GM15510 (cell line): ENCODE data around the gene TSPO.

Experiments
- POLR2A ChIP-seq: IDR thresholded peaks from 3 replicates; pipeline ENCODE4 v1.6.1; 2011; ENCODE audit warnings: borderline replicate concordance; ENCODE audit not compliant: insufficient read length; ENCODE audit errors: extremely low read depth

The TSPO gene

DNA sequence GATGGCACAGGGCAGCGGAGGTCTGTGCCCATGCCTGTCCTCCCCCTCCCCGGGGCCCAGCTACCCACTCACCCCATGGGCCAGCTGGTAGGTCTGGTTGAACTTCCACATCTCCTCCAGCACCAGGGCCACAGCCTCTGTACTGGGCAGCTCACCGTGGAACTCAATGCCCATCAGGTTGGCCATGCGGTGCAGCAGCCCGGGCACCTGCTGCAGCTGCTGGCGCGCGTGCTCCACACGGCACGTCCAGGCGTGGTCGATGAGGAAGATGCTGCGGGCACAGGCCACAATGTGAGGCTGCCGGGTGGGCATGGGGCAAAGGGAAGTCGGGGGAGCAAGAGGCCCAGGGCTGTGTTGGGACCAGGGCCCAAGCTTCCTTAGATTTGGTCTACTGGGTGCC is 29.3 kb downstream of the TSPO start:
- no peak for TF ChIP-seq POLR2A

DNA sequence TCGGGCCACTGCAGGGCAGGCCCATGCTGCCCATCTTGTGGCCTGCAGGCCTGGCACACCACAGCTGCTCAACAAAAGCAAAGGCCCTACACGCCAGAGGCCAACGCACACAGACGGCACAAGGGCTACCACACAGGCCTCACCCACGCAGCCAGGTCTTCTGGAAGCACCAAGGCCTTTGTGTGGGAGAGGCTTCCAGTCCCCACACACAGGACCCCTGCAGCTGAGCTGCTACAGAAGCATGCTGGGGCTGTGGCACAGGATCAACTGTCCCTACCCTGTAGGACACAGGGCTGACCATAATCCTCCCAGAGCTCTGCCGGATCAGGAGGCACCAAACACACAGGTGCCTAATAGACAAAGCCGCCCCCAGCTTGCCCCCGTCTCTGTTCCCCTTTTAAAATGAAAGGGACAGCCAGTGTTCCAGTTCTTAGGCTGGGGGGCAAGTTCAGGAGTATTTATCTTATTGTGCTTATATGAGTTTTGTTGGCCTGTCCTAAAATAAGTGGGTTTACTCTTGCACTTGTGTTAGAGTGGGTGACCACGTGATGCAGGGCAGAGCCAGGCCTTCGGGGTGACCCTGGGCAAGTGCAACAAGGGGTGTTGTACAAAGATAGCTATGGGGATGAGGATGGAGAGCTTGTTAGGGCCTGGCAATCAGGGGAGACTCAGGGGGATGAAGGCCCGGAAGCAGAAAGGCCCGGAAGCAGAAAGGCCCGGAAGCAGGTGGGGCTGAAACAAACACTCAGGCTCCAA is 30.1 kb downstream of the TSPO start:
- no peak for TF ChIP-seq POLR2A

DNA sequence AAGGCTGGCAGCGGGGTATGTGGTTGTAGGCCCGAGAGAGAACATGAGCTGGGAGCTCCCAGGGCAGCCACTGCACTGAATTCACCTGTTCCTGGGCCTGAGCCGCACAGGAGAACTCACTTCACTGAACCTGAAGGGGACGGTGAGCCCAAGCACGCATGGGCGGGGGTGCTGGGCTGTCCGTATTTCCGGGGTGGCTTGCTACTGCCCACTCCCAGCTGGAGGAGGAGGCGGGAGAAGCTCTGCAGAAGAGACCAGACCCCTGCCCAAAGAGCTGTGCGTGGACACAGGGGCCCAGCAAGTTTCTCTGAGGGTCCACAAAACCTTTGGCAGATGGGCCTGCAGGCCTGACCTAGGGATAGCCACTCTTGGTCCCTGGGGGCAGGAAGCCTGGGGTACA is 30.8 kb downstream of the TSPO start:
- TF ChIP-seq POLR2A = no peak

DNA sequence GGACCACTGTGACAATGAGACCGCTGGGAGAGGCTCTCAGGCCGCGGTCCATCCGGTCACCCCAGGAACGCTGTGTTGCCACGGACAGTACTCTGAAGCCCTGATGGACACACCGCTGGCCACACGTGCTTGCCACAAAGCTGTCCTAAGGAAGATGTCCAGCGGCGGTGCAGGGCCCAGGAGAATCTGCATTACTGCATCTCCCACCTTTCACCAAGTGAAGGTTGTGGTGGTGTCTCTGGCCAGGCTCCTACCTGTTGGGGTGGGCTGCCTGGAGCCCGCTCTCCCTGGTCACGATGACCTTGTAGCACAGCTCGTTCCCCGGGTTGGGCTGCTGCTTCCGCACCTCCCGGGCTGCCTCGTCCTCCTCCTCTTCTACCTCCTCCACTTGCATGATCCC is 31.4 kb downstream of the TSPO start:
- TF ChIP-seq POLR2A = no peak

DNA sequence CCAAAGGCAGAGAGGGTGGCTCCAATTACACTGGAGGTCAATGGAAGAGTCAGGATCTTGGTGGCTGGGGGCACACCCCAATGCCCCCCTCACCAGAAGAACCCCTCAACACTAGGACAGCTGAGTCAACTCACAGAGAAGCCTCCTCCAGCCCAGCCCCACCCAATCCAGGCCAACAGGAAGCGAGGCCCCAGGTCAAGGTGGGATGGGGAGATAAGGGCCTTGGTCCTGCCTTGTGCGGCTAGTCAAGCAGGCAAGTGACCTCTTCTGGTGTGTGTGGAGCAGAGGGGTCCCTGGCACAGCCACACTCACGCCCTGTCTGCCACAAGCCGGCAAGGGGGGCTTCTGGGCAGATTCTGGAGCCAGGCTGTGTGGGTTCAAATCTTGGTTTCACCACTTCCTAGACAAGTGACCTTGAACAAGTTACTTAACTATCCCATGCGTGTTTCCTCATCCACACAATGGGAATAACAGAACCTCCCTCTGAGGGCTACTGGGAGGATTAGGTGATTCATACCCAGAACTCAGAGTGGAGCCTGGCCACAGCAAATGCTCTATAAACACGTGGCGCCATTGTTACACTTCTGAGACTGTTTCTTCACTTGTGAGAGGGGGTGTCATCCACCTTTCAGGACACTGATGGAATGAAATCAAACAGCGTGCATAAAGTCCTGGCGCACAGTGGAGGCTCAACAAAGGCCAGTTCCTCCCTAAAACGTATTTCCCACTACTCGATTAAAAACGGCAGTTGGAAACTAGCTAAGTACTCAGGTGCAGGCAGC is 32.3 kb downstream of the TSPO start:
- TF ChIP-seq POLR2A = no peak

DNA sequence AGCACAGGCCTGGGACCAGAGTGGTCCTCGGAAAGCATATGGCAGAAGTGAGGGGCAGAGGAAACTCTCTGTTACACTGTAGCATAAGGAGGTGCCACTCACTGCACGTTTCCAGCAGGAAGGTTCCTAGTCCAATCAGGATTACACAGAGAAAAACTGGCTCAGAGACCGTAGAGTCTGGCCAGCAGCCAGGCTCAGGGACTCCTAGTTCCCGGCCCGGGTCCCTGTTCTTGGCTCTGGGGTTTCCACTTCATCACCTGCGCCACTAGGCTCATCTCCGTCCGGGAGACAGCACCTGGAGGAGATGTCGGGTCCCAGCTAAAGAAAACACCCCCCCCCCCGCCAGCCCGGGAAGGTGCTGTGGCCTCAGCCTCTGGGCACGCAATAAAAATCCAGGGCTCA is 34.5 kb downstream of the TSPO start:
- no peak for TF ChIP-seq POLR2A

DNA sequence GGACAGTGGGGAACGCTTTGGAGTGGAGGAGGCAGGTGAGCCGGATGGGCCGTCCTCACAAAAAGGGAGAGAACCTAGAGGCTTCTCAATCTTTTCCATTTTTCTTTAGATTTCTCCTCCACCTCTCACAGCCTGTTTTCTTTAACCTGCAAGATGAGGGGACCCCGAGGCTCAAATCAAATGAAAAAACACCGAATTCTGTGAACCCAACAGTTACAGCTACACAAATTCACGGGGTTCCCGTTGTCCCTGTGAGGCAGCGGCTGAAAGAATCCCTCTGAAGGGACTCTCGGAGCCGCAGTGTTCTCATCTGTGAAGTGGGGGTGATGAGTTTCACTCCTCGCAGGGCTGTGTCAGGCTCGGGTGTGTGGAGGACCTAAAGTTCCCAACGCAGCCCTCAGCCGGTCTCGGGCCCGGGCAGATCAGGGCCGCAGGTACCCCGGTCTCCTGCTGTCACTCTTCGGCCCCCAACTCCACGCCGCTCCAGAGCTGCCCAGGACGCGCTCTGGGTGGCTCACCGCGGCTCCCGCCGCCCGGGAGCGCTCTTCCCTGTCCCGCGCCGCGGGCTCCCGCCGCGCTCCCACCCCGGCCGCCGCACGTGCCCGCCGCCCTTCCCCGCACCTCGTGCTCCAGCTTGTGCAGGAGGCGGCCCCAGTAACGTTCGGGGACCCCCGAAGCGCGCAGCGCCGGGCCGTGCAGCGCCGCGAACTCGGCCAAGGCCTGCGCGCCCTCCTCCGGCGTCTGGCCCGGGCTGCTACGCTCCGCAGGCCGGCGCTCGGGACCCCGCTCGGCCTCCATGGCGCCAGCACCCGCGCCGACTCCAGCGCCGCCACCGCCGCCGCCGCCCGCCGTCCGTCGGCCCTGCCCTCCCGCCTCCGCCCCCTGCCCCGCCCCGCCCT is 35.2 kb downstream of the TSPO start, which contains the start of gene TTLL12:
Gene TTLL12, minus strand, starts transcription at position 863 of the 899 bp plus-strand sequence. Its CDS starts 65 bp downstream, at position 798.
- TF ChIP-seq POLR2A = peak; percentile 84

DNA sequence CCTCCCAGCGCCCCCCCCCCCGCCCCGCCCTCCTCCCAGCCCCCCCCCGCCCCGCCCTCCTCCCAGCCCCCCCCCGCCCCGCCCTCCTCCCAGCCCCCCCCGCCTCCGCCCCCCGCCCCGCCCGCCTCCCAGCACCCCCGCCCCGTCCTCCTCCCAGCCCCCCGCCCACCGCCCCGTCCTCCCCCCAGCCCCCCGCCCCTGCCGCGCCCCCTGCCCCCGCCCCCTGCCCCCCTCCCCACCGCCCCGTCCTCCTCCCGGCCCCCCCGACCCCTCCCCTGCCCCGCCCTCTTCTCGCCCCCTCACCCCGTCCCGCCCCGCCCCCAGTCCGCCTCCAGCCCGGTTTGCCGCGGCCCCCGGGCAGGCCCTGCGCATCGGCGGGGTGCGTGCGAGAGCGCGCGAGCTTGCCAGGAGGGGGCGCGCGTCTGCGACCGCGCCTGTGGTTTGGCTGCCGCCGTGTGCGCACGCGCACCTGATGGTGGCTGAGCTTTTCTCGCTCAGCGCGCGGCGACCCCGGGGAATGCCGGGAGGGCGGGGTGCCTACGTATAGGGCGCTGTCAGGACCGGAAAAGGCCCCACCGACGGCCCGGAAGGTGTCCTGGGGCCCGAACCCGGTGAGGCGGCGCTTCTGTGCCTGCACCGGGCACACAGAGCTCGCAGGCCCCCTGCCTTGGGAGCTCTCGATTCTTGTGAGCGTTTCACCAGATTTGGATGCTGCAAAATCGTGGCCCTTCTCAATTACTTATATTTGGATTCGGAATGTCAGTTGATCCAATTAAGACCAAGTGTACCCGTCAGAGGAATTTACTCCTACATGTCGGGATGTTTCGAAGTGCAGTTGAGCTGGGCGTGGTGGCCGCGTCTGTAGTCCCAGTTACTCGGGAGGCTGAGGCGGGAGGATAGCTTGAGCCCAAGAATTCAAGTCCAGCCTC is 36.1 kb downstream of the TSPO start:
- TF ChIP-seq POLR2A = peak; percentile 98

DNA sequence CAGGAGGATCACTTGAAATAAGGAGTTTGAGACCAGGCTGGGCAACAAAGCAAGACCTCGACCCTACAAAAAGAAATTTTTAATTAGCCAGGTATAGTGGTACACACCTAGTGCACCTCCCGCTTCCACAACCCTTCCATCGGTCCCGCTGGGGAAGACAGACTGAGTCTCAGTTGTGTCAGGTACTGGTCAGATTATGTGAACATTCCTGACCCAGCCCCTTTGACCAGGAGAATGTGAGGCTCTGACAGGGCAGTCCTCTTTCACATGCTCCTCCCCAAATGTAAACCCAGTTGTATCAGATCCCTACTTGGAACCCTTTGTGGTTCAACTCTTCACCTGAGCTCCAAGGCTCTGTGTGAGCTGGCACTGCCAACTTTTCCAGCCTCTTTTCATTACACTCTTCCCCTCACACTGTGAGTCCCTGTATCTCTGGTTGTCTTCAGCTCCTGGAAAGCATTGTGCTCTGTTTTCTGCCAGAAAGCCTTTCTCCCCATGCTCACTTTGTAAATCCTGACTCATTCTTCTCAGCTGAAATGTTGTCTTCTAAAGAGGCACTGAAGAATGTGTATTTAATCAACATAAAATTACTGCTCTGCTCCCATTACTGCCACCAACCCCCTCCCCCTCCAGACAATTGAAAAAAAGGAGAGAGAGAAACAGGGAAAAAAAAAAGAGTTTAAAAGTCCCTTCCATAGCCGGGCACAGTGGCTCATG is 37.6 kb downstream of the TSPO start:
- no peak for TF ChIP-seq POLR2A

DNA sequence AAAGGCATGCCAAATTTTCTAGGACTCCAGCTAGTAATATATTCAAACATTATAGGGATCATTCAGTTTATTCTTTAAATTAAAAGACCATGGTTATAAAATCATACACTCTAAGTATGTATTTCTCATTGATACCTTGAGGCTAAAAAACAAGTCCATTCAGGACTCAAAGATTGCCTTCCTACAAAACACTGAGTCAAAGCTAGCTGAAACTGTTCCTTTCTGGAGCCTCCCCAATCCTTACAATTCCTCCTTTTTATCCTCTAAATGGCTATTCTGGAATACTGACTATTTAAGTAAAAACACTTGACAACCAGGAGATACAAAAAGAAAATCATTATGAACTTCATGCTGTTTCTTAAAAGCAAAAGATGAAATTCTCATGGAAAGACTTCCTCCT is 40.5 kb downstream of the TSPO start:
- TF ChIP-seq POLR2A = no peak

DNA sequence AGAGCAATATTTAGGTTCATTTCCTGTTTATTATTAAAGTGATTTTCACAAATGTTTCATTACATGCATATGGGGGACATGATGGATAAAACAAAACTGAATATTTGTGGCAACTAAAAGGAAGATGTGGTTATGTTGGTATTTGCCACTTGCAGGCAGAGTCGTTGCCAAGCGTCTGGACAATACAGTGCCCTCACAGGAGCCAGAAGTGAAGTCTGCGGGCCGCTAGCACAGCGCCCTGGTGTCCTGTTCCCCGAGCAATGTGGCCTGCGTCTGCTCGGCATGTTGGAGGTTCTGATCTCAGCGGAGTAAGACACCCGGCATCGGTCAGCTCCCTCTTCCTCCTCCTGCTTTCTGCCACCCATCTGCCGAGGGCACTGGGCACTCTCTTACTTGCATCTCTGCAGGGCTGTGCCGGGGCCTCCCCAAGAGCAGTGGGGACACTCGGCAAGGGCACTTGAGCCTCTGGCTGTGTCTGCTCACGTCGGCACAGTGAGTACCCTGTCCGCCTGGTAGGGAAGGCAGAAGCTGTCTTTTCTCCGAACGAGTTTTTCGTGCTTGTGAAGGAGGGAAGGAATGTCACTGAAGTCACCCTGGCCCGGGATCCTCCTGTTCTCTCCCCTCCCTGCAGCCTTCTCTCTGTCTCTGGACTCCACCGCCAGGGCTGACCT is 46.0 kb downstream of the TSPO start:
- no peak for TF ChIP-seq POLR2A

DNA sequence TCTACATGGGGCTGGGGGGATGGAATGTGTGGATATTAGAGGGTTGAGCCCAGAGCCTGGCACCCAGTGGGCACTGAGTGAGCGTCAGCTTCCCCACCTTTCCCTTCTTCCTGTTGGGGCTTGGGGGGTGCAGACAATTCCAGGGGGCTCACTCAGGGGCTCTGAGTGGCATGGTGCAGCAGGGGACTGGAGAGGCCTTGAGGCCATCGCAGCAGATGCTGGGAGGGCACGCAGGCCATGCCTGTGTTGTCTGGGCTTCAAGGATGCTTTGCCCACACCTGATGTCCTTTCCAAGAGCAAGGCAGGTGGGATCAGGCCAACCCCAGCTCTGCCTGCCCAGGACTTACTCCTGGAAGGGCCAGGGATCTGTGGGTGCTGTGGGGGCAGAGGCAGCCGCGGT is 46.8 kb downstream of the TSPO start:
- TF ChIP-seq POLR2A = no peak

DNA sequence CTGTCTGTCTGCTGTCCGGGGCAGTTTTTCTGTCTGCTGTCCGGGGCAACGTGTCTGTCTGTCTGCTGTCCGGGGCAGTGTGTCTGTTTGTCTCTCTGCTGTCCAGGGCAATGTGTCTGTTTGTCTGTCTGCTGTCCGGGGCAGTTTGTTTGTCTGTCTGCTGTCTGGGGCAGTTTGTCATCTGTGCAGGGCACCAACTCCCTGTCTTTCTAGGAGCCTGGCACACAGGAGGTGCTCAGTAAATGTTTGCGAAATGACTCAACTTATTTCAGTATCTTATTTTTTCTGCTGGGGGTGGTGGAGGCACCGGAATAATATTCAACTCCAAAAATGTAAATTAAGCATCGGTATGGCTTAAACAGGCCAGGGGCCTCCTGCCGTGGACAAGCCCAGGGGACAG is 47.6 kb downstream of the TSPO start:
- no peak for TF ChIP-seq POLR2A
